DMS 273 treated with DMSO at 0.1 percent for 48 hours (cell line): ENCODE results near the gene C19orf33.

ENCODE experiments used
- DNase-seq: peaks from one replicate; lab custom pipeline; 2025; lab: John Stamatoyannopoulos, UW

The C19orf33 gene

DNA sequence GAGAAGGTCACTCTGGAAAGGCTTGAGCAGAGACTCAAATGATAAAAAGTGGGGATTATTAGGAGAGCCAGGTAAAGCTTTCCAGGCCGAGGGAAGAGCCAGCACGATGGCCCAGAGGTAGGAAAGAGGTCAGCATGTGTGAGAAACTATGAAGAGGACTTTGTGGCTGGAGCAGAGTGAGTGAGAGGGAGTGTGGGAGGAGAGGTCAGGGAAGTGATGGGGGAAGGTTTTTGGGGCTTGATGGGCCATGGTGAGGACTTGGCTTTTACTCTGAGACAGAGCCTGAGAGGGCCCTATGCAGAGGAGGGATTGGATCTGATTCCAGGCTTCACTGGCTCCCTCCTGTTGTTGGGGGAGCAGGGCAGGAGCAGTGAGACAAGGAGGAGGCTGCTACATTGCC, 36.9 kb downstream of the C19orf33 start:
- DNase-seq = no peak

GRCh38 chr19:38346837-38347236, 42.8 kb downstream of the C19orf33 start:
- no peak for DNase-seq

DNA sequence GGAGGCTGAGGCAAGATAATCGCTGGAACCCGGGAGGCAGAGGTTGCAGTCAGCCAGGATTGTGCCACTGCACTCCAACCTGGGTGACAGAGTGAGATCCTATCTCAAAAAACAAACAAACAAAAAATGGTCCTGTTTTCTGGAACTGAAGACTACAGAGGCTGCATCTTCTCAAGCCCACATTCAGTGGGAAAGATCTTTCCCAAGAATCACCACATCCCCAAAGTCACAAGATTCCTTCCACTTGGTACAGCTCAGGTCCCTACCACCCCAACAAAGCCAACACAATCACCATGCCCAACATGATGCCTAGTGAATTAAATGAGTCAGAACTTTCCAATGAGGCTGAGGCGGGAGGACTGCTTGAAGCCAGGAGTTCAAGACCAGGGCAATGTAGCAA, 46.8 kb downstream of the C19orf33 start:
- no peak for DNase-seq

GRCh38 chr19:38351865-38352395, 47.9 kb downstream of the C19orf33 start:
- no peak for DNase-seq

GRCh38 chr19:38352611-38353010, 48.6 kb downstream of the C19orf33 start:
- peak; percentile 71 for DNase-seq
